Fibroblast of lung (primary cell): ENCODE results near the gene DAGLA. TPM values are rescaled to one million over a fixed set of nuclear protein-coding genes. Genes with fewer than 3 reads are reported as not detected.

Experiments
- DNase-seq, 2 donors: peaks; one replicate each; pipeline versions ENCODE4 v3.0.0 to v3.0.0-alpha.2; 2010; ENCODE audit warnings: low read depth in 2 of 2
- H2AFZ ChIP-seq: 2 replicates; pipeline ENCODE4 v1.5.1; 2012; ENCODE audit warnings: low read length, control low read depth, inconsistent platforms
- H3K27ac ChIP-seq: 2 replicates; pipeline ENCODE4 v1.5.1; 2011; ENCODE audit warnings: low read length, control low read depth; ENCODE audit not compliant: insufficient read depth
- H3K27me3 ChIP-seq: 2 replicates; pipeline ENCODE4 v1.5.1; 2011; ENCODE audit warnings: mild to moderate bottlenecking, low read length; ENCODE audit not compliant: control insufficient read depth, insufficient read depth
- H3K36me3 ChIP-seq: 2 replicates; pipeline ENCODE4 v1.5.1; 2011; ENCODE audit warnings: low read length; ENCODE audit not compliant: control insufficient read depth, insufficient read depth
- H3K4me1 ChIP-seq: 2 replicates; pipeline ENCODE4 v1.5.1; 2011; ENCODE audit warnings: low read length; ENCODE audit not compliant: control insufficient read depth, insufficient read depth; ENCODE audit errors: extremely low read depth
- H3K4me2 ChIP-seq: 2 replicates; pipeline ENCODE4 v1.5.1; 2011; ENCODE audit warnings: low read length, control low read depth; ENCODE audit not compliant: insufficient read depth; ENCODE audit errors: extremely low read depth
- H3K4me3 ChIP-seq, 4 experiments: fragments of 200-600 bp in 1 of 4; sonication (generic) in 1 of 4; replicated peaks in 1 of 4; 2 replicates each; pipeline ENCODE4 v1.5.1; 2011 to 2016; ENCODE audit warnings: low read length in 4 of 4, low read depth in 3 of 4, mild to moderate bottlenecking in 3 of 4, control low read depth in 2 of 4, inconsistent platforms in 1 of 4, mixed read lengths in 1 of 4; ENCODE audit not compliant: insufficient read depth in 1 of 4; ENCODE audit errors: control extremely low read depth in 1 of 4
- H3K79me2 ChIP-seq: 2 replicates; pipeline ENCODE4 v1.5.1; 2012; ENCODE audit warnings: mild to moderate bottlenecking, low read length, inconsistent platforms; ENCODE audit not compliant: control insufficient read depth, insufficient read depth
- H3K9ac ChIP-seq: 2 replicates; pipeline ENCODE4 v1.5.1; 2011; ENCODE audit warnings: mild to moderate bottlenecking, low read length, control low read depth; ENCODE audit not compliant: insufficient read depth
- H3K9me3 ChIP-seq: 2 replicates; pipeline ENCODE4 v1.5.1; 2012; ENCODE audit warnings: low read depth, low read length; ENCODE audit not compliant: control insufficient read depth, insufficient read depth
- H4K20me1 ChIP-seq: 2 replicates; pipeline ENCODE4 v1.5.1; 2011; ENCODE audit warnings: low read length; ENCODE audit not compliant: control insufficient read depth, insufficient read depth; ENCODE audit errors: extremely low read depth
- CTCF ChIP-seq, 2 donors: IDR thresholded peaks in 1 of 2; conservative IDR thresholded peaks in 1 of 2; 1 replicate in 1 of 2; 2 replicates in 1 of 2; pipeline ENCODE4 v1.5.1; 2011 to 2012; ENCODE audit warnings: low read length in 2 of 2, control low read depth in 1 of 2, inconsistent platforms in 1 of 2, low read depth in 1 of 2, mild to moderate bottlenecking in 1 of 2
- EZH2 ChIP-seq: IDR thresholded peaks from 2 replicates; pipeline ENCODE4 v1.5.1; 2012; ENCODE audit warnings: low read length, control low read depth, mild to moderate bottlenecking; ENCODE audit errors: missing control alignments
- polyA plus RNA-seq, 2 donors: library from polyadenylated mRNA; depleted of rRNA in 1 of 2; stranded (reverse) in 1 of 2; unstranded in 1 of 2; fragments of >200 nt; gene quantifications; 2 replicates each; pipeline ENCODE4 v1.2.1, GENCODE V29; 2011 to 2012; ENCODE audit warnings: missing spikeins in 1 of 2
- total RNA-seq: library from RNA; depleted of rRNA; stranded (reverse); fragments of >200 nt; gene quantifications from 2 replicates; pipeline ENCODE4 v1.2.1, GENCODE V29; 2014

Gene DAGLA
- total and polyA plus RNA-seq, 2 donors (not counting 1 experiment from before 2014, with no cell fraction given) = 1.00 to 2.0 TPM

GRCh38 chr11:61695917-61696316, 15.7 kb downstream of the DAGLA start:
- H3K4me1 ChIP-seq = peaks cover 14% of the 10 kb centered on the region
- H3K9ac ChIP-seq = peak overlapping the region; percentile 16
- peak; percentile 41 to 78 for DNase-seq
- H2AFZ ChIP-seq = peak overlapping the region; percentile 54
- no peaks in the 10 kb centered on the region for H4K20me1 ChIP-seq
- peak overlapping the region; percentile 48 for H3K4me2 ChIP-seq
- H3K9me3 ChIP-seq = no peaks in the 10 kb centered on the region
- no peaks in the 10 kb centered on the region for H3K79me2 ChIP-seq
- H3K27ac ChIP-seq = no peak overlapping the region
- no peak for TF ChIP-seq CTCF (conservative IDR thresholded peaks at IDR 0.05 in 1 of 2, IDR thresholded peaks at IDR 0.05 in 1 of 2; ENCODE audit: low read depth in 1 of 2, low read length in 2 of 2)
- TF ChIP-seq EZH2 = no peak
- H3K27me3 ChIP-seq = no peaks in the 10 kb centered on the region
- H3K36me3 ChIP-seq = no peaks in the 10 kb centered on the region
- no peak overlapping the region for H3K4me3 ChIP-seq

GRCh38 chr11:61696602-61697001, 16.4 kb downstream of the DAGLA start:
- H3K4me1 ChIP-seq = peaks cover 14% of the 10 kb centered on the region
- TF ChIP-seq CTCF (conservative IDR thresholded peaks at IDR 0.05 in 1 of 2, IDR thresholded peaks at IDR 0.05 in 1 of 2; ENCODE audit: low read depth in 1 of 2, low read length in 2 of 2) (no peak), EZH2 (no peak)
- H3K9ac ChIP-seq = no peak overlapping the region

GRCh38 chr11:61697078-61697502, 16.9 kb downstream of the DAGLA start:
- Histone ChIP-seq H3K4me2 (no peak overlapping the region), H3K79me2 (no peaks in the 10 kb centered on the region), H3K4me3 (no peak overlapping the region), H4K20me1 (no peaks in the 10 kb centered on the region), H2AFZ (no peak overlapping the region), H3K4me1 (peaks cover 14% of the 10 kb centered on the region), H3K9ac (no peak overlapping the region), H3K27ac (no peak overlapping the region), H3K27me3 (no peaks in the 10 kb centered on the region), H3K36me3 (no peaks in the 10 kb centered on the region), H3K9me3 (no peaks in the 10 kb centered on the region)
- DNase-seq = no peak
- no peak for TF ChIP-seq CTCF (conservative IDR thresholded peaks at IDR 0.05 in 1 of 2, IDR thresholded peaks at IDR 0.05 in 1 of 2; ENCODE audit: low read depth in 1 of 2, low read length in 2 of 2)
- TF ChIP-seq EZH2 = no peak

More at GRCh38 chr11:61696602-61697001, 16.4 kb downstream of the DAGLA start:
- Histone ChIP-seq H3K4me3 (no peak overlapping the region), H3K27ac (no peak overlapping the region), H3K9me3 (no peaks in the 10 kb centered on the region), H3K27me3 (no peaks in the 10 kb centered on the region), H3K79me2 (no peaks in the 10 kb centered on the region), H2AFZ (no peak overlapping the region), H3K36me3 (no peaks in the 10 kb centered on the region), H3K4me2 (no peak overlapping the region), H4K20me1 (no peaks in the 10 kb centered on the region)
- no peak for DNase-seq
